Mucosa of descending colon (tissue), 3 donors: ENCODE results near the gene MAPRE3. TPM values are rescaled to one million over a fixed set of nuclear protein-coding genes. Genes with fewer than 3 reads are reported as not detected.

Experiments
- ATAC-seq: fragments of 200-7000 bp; cut with Tn5 transposase; one replicate; pipeline ENCODE4 v1.9.1; 2020; ENCODE audit warnings: mild to moderate bottlenecking, moderate library complexity
- DNase-seq, 3 donors: peaks; one replicate each; pipeline ENCODE4 v3.0.0-alpha.2; 2020
- H3K36me3 ChIP-seq: fragments of 200-600 bp; one replicate; pipeline ENCODE4 v1.8.0; 2021; ENCODE audit warnings: low read depth, mild to moderate bottlenecking
- H3K4me1 ChIP-seq: fragments of 200-600 bp; one replicate; pipeline ENCODE4 v1.8.0; 2021; ENCODE audit warnings: low read depth, mild to moderate bottlenecking
- H3K4me3 ChIP-seq: fragments of 200-600 bp; one replicate; pipeline ENCODE4 v1.8.0; 2021; ENCODE audit warnings: mild to moderate bottlenecking
- H3K9me3 ChIP-seq: fragments of 200-600 bp; one replicate; pipeline ENCODE4 v1.8.0; 2021; ENCODE audit warnings: mild to moderate bottlenecking
- CTCF ChIP-seq: fragments of 200-600 bp; IDR thresholded peaks from one replicate; pipeline ENCODE4 v1.8.0; 2022; ENCODE audit warnings: antibody characterized with exemption, mild to moderate bottlenecking
- intact Hi-C, 2 donors: fragments of 100-400 bp; cut with DNase I in 1 of 2; cut with micrococcal nuclease in 1 of 2; formaldehyde crosslinking; loops; one replicate each; pipeline versions ENCODE4 v1.11.0 to v1.11.1; 2022; cut with DNase I, micrococcal nuclease
- total RNA-seq, 3 donors: library from RNA; stranded (reverse); fragmentation: NEBNext Ultra II Directional in 2 of 3; extraction: Animal tissue kit (Norgen Biotek cat#: 25700) in 2 of 3; gene quantifications; one replicate each; pipeline versions ENCODE4 v1.2.1 to v1.2.4, GENCODE V29; 2021 to 2023
- donor health status: DM: no; HTN: no; CAD: no; lungs with moderate emphysema.
- donor health status: DM: no; HTN: no; CAD: no.
- donor health status: DM: no; HTN: yes; CAD: no.

The MAPRE3 gene
- total RNA-seq, 3 donors from 2014 or later = 23.9 to 36.1 (median 35.6) TPM

GRCh38 chr2:27018142-27018541 is 47.7 kb downstream of the MAPRE3 start:
- Histone ChIP-seq H3K9me3 (no peaks in the 10 kb centered on the region), H3K36me3 (no peaks in the 10 kb centered on the region), H3K4me1 (peaks cover 24% of the 10 kb centered on the region), H3K4me3 (no peak overlapping the region)
- no peak for DNase-seq
- ATAC-seq = no peak
- TF ChIP-seq CTCF = no peak
- intact Hi-C loops = loop anchor here (5.0 to 10.0 kb wide), 2 partner anchors 53 to 56 kb away; no protein-coding TSS in a partner anchor

- intact Hi-C loops = loop anchor here (5.0 to 10.0 kb wide), 2 partner anchors 55 to 57 kb away; no protein-coding TSS in a partner anchor
- DNase-seq (no peak), ATAC-seq (no peak)
- Histone ChIP-seq H3K36me3 (no peaks in the 10 kb centered on the region), H3K4me1 (peaks cover 24% of the 10 kb centered on the region), H3K9me3 (no peaks in the 10 kb centered on the region), H3K4me3 (no peak overlapping the region)
- TF ChIP-seq CTCF = no peak
Measured at GRCh38 chr2:27019459-27019858, 49.0 kb downstream of the MAPRE3 start.

- Histone ChIP-seq H3K4me3 (no peak overlapping the region), H3K4me1 (peaks cover 24% of the 10 kb centered on the region), H3K36me3 (no peaks in the 10 kb centered on the region), H3K9me3 (no peaks in the 10 kb centered on the region)
- no peak for TF ChIP-seq CTCF
- ATAC-seq (peak; percentile 47), DNase-seq (peak; percentile 71 to 73 (median 71))
- intact Hi-C loops = loop anchor here (5.0 to 10.0 kb wide), 2 partner anchors 55 to 58 kb away; no protein-coding TSS in a partner anchor
Measured at GRCh38 chr2:27019931-27020855, 49.8 kb downstream of the MAPRE3 start.

GRCh38 chr2:27021253-27022049 is 51.0 kb downstream of the MAPRE3 start:
- Histone ChIP-seq H3K4me3 (no peak overlapping the region), H3K4me1 (peaks cover 18% of the 10 kb centered on the region), H3K9me3 (no peaks in the 10 kb centered on the region), H3K36me3 (no peaks in the 10 kb centered on the region)
- intact Hi-C loops = no loop called here
- no peak for TF ChIP-seq CTCF
- ATAC-seq (peak; percentile 82), DNase-seq (peak in 2 of 3 donors; percentile 72)

GRCh38 chr2:27023740-27024139 is 53.3 kb downstream of the MAPRE3 start:
- intact Hi-C loops = no loop called here

More at GRCh38 chr2:27023740-27024139, 53.3 kb downstream of the MAPRE3 start:
- H3K36me3 ChIP-seq = no peaks in the 10 kb centered on the region
- no peak for ATAC-seq
- TF ChIP-seq CTCF = no peak
- no peaks in the 10 kb centered on the region for H3K9me3 ChIP-seq
- H3K4me1 ChIP-seq = peaks cover 18% of the 10 kb centered on the region
- H3K4me3 ChIP-seq = no peak overlapping the region
- DNase-seq = no peak
